Skeletal muscle satellite cell (primary cell): ENCODE measurements around the gene POLR3E.

ENCODE experiments used
- H3K27me3 ChIP-seq: 2 replicates; pipeline ENCODE4 v1.7.0; 2013; ENCODE audit warnings: low read length; ENCODE audit not compliant: control insufficient read depth, insufficient read depth
- H3K36me3 ChIP-seq: 2 replicates; pipeline ENCODE4 v1.7.0; 2013; ENCODE audit warnings: mild to moderate bottlenecking, control low read depth, low read length; ENCODE audit not compliant: insufficient read depth
- H3K4me1 ChIP-seq: 2 replicates; pipeline ENCODE4 v1.7.0; 2013; ENCODE audit warnings: low read length; ENCODE audit not compliant: control insufficient read depth, insufficient read depth
- H3K4me2 ChIP-seq: 2 replicates; pipeline ENCODE4 v1.7.0; 2013; ENCODE audit warnings: mild to moderate bottlenecking, low read length
- H3K4me3 ChIP-seq: 2 replicates; pipeline ENCODE4 v1.7.0; 2013; ENCODE audit warnings: low read length
- H3K9ac ChIP-seq: 2 replicates; pipeline ENCODE4 v1.7.0; 2013; ENCODE audit warnings: mild to moderate bottlenecking, low read depth, low read length, moderate library complexity
- H3K9me3 ChIP-seq: replicated peaks from 2 replicates; pipeline ENCODE4 v1.7.0; 2013; ENCODE audit warnings: mild to moderate bottlenecking, control low read depth, low read length

POLR3E gene

GRCh38 chr16:22267764-22268163, 29.4 kb upstream of the POLR3E start:
- no peak overlapping the region for H3K4me3 ChIP-seq
- no peak overlapping the region for H3K4me2 ChIP-seq
- no peaks in the 10 kb centered on the region for H3K9me3 ChIP-seq
- H3K27me3 ChIP-seq, result no peaks in the 10 kb centered on the region
- H3K4me1 ChIP-seq, result peaks cover 2% of the 10 kb centered on the region
- H3K36me3 ChIP-seq, result peaks cover 38% of the 10 kb centered on the region
- H3K9ac ChIP-seq, result no peak overlapping the region

DNA sequence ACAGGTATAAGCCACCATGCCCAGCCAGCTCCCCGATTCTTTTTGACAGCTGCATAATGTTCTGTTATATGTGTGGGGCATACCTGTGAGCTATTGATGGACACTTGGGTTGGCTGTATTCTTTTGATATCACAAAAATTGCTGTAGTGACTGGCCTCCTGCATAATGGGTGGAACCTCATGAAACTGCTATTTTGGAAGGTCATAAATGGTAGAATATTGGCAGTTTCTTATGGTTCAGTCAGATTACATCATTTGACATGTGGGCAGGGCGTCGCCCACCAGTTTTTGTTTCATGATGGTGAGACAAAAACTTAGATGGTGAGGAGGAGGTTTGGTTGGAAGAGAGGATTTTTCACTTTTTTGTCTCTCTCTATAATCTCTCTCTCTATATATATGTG, 26.7 kb upstream of the POLR3E start:
- Histone ChIP-seq H3K36me3 (peaks cover 51% of the 10 kb centered on the region), H3K9me3 (no peaks in the 10 kb centered on the region), H3K4me2 (no peak overlapping the region), H3K4me1 (no peaks in the 10 kb centered on the region), H3K27me3 (no peaks in the 10 kb centered on the region), H3K9ac (no peak overlapping the region), H3K4me3 (no peak overlapping the region)

GRCh38 chr16:22272870-22273650, 24.1 kb upstream of the POLR3E start:
- peaks cover 45% of the 10 kb centered on the region for H3K36me3 ChIP-seq
- no peaks in the 10 kb centered on the region for H3K9me3 ChIP-seq
- H3K4me2 ChIP-seq, result no peak overlapping the region
- H3K9ac ChIP-seq, result no peak overlapping the region
- no peaks in the 10 kb centered on the region for H3K4me1 ChIP-seq
- no peak overlapping the region for H3K4me3 ChIP-seq
- no peaks in the 10 kb centered on the region for H3K27me3 ChIP-seq

DNA sequence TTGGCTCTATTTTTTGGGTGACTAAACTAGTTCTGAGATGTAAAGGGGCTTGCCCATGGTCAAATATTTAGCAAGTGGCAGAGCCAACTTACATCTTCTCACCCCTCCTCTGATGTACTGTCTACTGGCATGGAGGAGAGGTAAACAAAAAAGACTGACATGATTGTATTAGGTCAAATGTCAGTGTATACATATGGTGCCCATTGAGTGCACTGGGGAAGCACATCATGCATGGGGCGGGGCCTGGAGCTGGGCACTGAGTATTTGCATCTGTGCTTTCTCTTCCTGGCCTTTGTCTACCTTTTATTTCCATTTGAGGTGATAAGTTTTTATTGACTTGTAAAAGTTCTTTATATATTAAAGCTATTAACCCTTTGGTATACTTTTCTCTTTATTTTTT, 22.3 kb upstream of the POLR3E start:
- Histone ChIP-seq H3K4me1 (no peaks in the 10 kb centered on the region), H3K36me3 (peaks cover 54% of the 10 kb centered on the region), H3K27me3 (no peaks in the 10 kb centered on the region), H3K9me3 (no peaks in the 10 kb centered on the region), H3K9ac (no peak overlapping the region), H3K4me3 (no peak overlapping the region), H3K4me2 (no peak overlapping the region)

DNA sequence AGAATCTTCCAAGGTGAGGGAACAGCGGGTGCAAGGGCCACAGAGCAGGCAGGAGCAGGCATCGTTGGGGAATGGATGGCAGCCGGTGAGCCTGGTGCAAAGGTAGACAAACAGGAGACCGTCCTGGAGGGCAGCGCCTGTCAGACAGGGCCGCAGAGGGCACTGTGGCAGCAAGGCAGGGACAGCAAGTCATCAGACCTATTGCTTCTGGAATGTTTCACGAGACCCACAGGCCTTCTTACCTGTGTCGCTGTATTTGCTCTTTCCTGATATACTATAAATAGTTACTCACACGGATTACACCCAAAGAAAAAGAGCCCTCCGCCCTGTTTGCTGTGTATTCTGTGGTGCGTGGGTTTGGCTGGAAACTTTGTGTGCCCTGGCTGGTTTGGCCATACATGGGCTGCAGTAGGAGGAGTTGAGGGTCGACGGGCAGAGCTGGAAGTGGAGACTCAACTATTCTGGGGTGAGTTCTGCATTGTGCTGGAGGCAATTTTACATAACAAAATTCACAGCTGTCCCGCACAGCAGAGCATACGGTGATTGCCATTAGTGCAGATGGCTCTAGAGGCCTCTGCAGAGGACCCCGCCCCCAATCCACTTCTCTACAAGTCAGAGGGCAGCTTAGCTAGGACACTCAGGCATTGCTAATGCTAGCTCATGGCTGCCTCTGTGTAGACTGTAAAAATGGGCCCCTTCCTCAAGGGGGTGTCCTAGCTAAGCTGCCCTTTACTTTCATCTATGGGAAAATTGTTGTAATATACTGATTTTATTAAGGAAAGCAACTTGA, 18.6 kb upstream of the POLR3E start:
- no peak overlapping the region for H3K4me3 ChIP-seq
- H3K4me1 ChIP-seq, result no peaks in the 10 kb centered on the region
- H3K4me2 ChIP-seq, result no peak overlapping the region
- no peaks in the 10 kb centered on the region for H3K27me3 ChIP-seq
- H3K36me3 ChIP-seq, result peaks cover 59% of the 10 kb centered on the region
- no peak overlapping the region for H3K9ac ChIP-seq
- no peaks in the 10 kb centered on the region for H3K9me3 ChIP-seq

DNA sequence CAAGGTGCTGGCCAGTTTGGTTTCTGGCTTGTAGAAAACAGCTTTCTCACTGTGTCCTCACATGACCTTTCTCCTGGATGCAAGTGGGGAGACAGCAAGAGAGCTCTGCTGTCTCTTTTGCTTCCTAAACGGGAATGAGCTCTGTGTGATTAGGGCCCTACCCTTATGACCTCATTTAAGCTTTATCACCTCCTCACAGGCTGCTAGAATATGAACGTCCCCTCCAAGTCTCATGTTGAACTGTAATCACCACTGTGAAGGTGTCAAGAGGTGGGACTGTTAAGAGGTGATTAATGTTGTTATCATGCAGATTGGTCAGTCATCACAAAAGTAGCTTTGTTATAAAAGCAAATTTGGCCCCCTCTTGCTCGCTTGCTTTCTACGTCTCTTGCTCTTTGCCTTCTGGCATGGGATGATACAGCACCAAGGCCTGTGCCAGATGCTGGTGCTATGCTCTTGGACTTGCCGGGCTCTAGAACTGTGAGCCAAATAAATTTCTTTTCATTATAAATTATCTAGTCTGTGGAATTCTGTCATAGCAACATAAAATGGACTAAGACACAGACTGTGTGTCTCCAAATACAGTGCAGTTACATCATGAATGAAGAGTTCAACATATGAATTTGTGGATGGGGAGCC, 14.8 kb upstream of the POLR3E start:
- no peak overlapping the region for H3K9ac ChIP-seq

GRCh38 chr16:22284637-22285036, 12.6 kb upstream of the POLR3E start:
- no peaks in the 10 kb centered on the region for H3K9me3 ChIP-seq
- peaks cover 4% of the 10 kb centered on the region for H3K4me1 ChIP-seq
- peaks cover 36% of the 10 kb centered on the region for H3K36me3 ChIP-seq
- H3K27me3 ChIP-seq, result no peaks in the 10 kb centered on the region
- no peak overlapping the region for H3K4me3 ChIP-seq
- no peak overlapping the region for H3K9ac ChIP-seq
- no peak overlapping the region for H3K4me2 ChIP-seq

More for the DNA sequence above, 14.8 kb upstream of the POLR3E start:
- H3K36me3 ChIP-seq, result peaks cover 52% of the 10 kb centered on the region
- no peak overlapping the region for H3K4me2 ChIP-seq
- H3K27me3 ChIP-seq, result no peaks in the 10 kb centered on the region
- H3K9me3 ChIP-seq, result no peaks in the 10 kb centered on the region
- peaks cover 4% of the 10 kb centered on the region for H3K4me1 ChIP-seq
- H3K4me3 ChIP-seq, result no peak overlapping the region

DNA sequence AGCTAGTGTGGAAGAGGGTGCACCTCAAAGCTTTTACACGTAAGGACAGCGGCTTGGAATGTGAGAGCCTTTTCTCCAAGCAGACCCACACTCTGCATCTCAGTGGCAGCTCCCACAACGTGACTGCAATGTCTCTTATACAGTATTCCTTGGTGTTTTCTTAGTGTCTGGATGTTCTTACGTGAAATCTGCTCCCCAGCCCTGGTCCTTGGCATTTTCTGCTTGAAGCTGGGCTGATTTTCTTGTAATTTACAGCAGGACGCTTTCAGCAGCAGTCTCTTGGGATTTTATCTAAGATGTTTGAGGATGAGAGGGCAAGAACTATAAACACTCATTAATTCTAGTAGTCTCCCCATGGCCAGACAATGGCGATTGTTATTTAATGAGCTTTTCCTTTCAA, 12.1 kb upstream of the POLR3E start:
- H3K36me3 ChIP-seq, result peaks cover 34% of the 10 kb centered on the region
- no peak overlapping the region for H3K4me3 ChIP-seq

GRCh38 chr16:22291020-22291419, 6.2 kb upstream of the POLR3E start:
- no peaks in the 10 kb centered on the region for H3K36me3 ChIP-seq
- H3K4me3 ChIP-seq, result no peak overlapping the region
- H3K27me3 ChIP-seq, result no peaks in the 10 kb centered on the region
- H3K4me2 ChIP-seq, result no peak overlapping the region
- H3K9ac ChIP-seq, result no peak overlapping the region
- no peaks in the 10 kb centered on the region for H3K9me3 ChIP-seq
- H3K4me1 ChIP-seq, result no peaks in the 10 kb centered on the region

More for the DNA sequence above, 12.1 kb upstream of the POLR3E start:
- Histone ChIP-seq H3K9ac (no peak overlapping the region), H3K27me3 (no peaks in the 10 kb centered on the region), H3K4me2 (no peak overlapping the region), H3K9me3 (no peaks in the 10 kb centered on the region), H3K4me1 (peaks cover 4% of the 10 kb centered on the region)

GRCh38 chr16:22291860-22292318, 5.3 kb upstream of the POLR3E start:
- Histone ChIP-seq H3K4me2 (no peak overlapping the region), H3K9ac (no peak overlapping the region), H3K27me3 (no peaks in the 10 kb centered on the region), H3K4me3 (no peak overlapping the region), H3K9me3 (no peaks in the 10 kb centered on the region), H3K4me1 (no peaks in the 10 kb centered on the region), H3K36me3 (no peaks in the 10 kb centered on the region)

GRCh38 chr16:22292320-22292719, 4.9 kb upstream of the POLR3E start:
- H3K4me3 ChIP-seq, result no peak overlapping the region
- H3K4me2 ChIP-seq, result no peak overlapping the region
- no peaks in the 10 kb centered on the region for H3K27me3 ChIP-seq

More at GRCh38 chr16:22292320-22292719, 4.9 kb upstream of the POLR3E start:
- no peaks in the 10 kb centered on the region for H3K9me3 ChIP-seq
- H3K36me3 ChIP-seq, result no peaks in the 10 kb centered on the region
- no peaks in the 10 kb centered on the region for H3K4me1 ChIP-seq
- no peak overlapping the region for H3K9ac ChIP-seq
